Activated CD4-positive, alpha-beta T cell treated with anti-CD3 and anti-CD28 coated beads, Interleukin-2, Interleukin-4, amounts not matched to agents 100 ng/mL and 50 ng/mL, durations not matched to agents 16 hours and 8 hours (primary cell): ENCODE results near the gene FUCA2.
"Not testable (repeated sequence)": the region's sequence is repeated elsewhere in the genome, so short reads cannot be mapped to it uniquely, and the experiment has no call there.

Experiments
- DNase-seq: peaks from one replicate; pipeline ENCODE4 v3.0.0-alpha.2; 2020; ENCODE audit warnings: low spot score

Gene FUCA2

DNA sequence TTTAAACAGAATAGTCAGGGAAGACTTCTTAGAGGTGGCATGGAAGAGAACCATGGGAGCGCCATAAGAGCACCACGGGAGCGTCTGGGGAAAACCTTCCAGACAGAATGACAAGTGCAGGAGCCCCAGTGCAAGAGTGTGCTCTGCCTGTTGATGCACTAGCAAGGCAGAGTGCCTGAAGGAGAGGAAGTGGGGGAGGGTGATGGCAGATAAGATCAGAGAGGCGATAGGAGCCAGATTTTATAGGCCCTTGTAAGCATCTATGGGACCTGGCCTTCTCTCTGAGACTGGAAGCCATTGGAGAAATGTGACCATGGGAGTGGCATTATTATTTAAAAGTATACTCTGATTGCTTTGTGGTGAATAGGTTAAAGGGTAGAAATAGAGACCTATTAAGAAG is 13.1 kb downstream of the FUCA2 start:
- DNase-seq, result no peak

DNA sequence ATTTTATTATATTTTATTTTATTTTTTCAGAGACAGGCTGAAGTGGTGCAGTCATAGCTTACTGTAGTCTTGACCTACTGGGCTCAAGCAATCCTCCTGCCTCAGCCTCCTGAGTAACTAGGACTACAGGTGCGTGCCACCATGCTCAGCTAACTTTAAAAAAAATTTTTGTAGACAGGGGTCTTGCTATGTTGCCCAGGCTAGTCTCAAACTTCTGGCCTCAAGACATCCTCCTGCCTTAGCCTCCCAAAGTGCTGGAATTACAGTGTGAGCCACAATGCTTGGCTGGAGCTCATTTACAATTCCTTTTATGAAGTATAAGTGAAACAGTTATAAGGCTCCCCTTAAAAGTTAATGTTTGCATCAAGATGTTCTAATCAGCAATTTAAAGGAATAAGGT is 14.5 kb downstream of the FUCA2 start:
- no peak for DNase-seq

DNA sequence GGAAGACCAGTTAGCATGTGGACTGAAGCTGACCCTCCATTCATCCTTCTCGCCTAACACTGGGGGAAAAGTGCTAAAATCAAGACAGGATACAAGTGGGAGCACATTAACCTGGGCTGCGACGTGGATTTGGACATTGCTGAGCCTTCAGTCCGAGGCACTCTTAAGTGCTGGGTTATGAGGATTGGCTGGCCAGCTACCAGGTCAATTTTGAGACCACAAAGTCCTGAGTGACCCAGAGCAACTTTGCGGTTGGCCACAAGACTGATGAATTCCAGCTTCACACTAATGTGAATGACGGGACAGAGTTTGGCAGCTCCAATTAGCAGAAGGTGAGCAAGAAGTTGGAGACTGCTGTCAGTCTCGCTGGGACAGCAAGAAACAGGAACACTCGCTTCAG is 20.7 kb downstream of the FUCA2 start:
- DNase-seq, result no peak

DNA sequence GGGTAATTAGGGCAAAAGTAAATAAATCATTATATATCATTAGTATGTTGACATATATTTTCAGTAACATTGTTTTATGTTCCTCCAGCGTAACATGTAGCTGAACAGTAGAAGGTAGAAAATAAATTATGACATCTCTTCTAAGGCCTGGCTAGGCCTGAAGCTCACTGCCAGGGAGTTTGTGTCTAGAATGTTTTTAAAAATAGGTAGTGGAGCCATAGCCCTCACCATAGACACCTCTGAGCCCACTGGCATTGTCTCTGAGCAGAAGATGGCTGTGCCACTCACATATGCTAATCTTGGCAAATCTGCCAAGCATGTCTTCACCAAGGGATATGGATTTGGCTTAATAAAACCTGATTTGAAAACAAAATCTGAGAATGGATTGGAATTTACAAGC is 21.3 kb downstream of the FUCA2 start:
- no peak for DNase-seq

DNA sequence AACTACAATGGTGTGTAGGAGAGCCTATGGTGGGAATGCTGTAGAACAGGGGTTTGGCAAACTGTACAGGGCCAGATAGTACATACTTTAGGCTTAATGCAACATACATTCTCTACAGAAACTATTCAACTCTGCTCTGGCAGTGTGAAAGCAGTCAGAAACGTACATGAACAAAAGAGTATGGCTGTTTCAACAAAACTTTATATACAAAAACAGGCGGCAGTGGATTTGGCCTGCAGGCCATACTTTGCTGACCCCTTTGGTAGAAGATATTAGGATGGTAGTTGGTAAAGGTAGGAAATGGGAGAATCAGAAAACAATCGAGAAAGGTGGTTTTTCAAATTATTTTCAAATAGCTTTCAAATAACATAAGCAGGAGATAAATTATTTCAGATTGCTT is 24.8 kb downstream of the FUCA2 start:
- no peak for DNase-seq

DNA sequence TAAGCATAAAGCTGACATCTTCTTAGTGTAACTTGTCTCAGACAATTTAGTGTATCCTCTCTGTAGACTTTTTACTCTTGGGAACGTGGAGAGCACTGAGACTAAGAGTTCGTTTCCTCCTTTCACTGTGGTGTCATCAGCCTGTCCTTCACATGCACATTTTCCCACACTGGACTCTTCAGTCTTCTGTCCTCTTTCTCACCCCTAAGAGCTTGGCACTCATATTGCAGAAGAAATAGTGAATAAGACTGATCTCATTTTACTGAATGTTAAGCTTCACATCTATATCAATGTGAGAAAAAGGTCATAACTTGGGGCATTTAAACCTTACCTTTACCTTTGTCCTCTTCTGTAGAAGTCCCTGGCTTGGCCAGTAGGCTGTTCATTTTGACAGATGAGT is 25.6 kb downstream of the FUCA2 start:
- DNase-seq, result no peak

DNA sequence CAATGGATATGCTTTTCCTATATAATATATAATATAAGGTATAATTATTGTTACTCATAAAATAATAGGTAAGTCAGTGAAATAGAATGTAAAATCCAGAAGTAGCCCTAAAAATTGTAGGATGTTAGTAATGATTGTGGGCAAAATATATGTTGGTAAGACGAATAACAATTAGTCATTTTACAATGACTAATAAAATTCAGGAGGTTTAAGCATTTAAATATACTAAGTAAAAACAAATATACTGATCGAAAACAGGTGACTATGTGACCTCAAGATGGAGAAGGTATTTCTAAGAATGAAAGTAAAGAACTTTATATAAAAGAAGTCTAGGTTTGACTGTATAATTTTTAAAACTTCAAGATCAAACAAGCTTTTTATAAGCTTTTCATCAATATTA is 28.9 kb downstream of the FUCA2 start:
- no peak for DNase-seq

DNA sequence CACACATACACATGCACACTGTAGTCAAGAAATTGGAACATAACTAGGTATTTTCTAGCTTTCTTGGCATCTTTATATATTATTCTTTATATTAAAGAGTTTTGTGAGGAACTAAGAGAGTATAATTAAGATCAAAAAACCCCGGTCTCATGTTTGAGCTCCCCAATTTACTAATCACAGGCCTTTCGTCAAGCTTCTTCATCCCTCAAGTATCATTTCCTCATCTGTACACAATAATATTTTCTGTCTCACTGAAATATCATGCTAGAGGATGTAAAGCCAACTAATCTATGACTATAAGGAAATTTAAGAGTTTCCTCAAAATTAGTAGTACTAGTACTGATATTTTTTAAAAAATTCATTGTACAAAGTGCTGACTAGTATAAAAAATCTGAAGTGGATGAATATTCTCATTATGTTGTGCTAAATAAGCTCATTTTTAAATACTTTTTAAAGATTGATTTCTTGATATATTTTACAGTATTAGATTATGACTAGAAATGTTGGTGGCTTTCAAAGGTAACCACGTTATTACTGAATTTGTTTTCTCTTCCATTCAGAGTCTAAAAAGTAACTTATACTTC is 32.9 kb downstream of the FUCA2 start:
- DNase-seq, result no peak

DNA sequence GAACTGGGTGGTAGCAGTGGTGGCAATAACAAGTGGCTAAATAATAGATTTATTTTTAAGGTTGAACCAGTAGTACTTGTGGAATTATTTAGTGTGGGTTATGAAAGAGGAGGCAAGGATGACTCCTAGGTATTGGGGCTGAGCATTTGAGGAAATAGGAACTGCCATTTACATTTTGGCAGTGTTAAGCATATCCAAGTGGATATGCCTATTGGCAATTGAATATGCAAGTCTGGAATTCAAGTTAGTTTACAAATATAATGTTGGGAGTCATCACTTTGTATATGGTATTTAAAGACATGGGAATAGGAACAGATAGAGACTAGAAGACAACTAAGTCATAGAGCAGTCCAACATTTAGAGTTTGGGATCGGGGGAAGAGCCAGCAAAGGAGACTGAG is 35.0 kb downstream of the FUCA2 start:
- no peak for DNase-seq

DNA sequence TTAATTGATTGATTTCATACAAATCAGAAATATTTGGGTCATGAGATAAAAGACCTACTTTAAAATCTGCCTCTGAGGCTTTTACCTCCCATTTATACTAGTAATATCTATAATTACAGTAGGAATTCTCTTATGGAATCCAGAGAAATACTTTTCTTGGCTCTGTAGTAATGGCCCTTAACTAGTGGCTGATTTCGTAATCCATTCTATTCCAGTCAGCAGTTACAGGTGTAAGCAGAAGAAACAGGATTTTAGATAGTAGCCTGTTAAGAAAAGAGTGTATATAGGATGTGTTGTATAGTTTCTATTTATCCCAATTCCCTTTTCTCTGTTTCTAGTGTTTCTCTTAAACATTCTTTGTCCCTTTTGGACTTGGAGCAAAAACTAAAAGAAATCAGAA is 39.7 kb downstream of the FUCA2 start:
- DNase-seq, result no peak

DNA sequence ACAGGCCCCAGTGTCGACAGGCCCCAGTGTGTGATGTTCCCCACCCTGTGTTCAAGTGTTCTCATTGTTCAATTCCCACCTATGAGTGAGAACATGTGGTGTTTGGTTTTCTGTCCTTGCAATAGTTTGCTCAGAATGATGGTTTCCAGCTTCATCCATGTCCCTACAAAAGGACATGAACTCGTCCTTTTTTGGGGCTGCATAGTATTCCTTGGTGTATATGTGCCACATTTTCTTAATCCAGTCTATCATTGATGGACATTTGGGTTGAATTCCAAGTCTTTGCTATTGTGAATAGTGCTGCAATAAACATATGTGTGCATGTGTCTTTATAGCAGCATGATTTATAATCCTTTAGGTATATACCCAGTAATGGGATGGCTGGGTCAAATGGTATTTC is 42.7 kb downstream of the FUCA2 start:
- not testable (repeated sequence) for DNase-seq

DNA sequence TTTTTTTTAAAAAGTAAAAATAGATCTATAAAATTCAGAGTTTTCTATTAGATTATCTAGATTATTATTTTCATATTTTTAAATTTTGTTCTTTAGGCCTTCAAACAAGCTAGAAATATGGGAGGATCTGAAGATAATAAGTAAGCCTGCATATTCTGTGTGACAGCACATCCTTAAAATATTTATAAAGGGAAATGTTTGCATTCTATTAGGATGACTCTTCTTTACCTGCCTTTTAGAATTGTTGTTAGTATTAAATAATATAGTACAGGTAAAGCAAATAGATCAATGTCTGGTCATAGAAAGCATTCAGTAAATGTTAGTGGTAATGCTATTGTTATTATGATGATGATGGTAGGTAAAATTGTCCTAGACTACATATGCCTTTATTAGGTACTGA is 43.5 kb downstream of the FUCA2 start:
- DNase-seq, result no peak

DNA sequence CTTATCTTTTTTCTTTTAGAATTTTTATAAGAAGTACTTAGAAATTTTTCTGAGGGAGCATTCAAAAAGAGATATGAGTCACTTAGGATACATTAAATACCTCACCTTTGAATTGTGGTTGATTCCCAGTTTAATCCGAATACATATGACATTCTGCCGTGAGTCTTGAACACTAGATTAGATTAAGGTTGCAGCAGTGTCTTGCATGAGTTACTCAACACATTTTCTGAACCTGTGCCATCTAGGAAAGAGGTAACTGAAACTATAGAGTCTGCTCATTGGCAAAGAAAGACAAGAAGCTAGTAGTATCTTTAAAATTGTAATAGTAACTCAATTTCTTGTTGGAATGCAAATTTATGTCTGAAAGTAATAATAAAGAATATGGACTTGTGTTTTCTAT is 46.0 kb downstream of the FUCA2 start:
- DNase-seq, result no peak

DNA sequence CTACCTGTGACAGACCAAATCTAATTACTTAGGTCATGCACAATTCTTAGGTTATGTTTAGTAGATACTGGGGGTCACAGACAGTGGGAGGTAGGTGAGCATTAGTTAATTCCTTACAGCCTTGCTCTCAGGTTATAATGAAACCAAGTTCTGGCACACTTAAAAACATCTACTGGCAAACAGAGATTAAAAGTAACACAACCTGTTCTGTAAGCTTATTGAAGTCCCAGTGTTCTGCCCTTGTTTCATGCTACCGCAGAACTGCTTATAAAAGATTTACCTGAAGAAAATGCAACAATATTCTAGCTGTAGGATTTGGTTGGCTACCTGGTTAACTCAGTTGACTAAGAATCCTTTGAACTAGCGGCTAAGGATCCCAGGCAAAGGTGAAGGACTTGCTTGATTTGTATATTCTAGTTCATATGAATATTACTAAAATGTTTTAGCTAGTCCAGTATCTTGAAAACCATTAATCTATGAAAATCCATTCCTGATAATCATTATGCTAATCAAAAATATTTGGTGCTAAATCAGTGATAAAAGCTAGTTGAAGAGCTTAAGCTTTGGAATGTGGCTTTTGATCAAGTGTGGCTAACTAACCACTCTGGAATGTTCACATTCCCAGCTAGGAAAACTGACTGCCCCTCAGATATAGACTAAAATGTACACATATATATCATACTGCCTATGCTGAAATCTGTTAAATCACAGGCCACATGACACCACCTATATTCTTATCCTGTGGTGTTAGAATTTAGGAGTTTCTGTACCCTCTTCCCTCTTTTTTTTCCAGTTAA is 53.8 kb downstream of the FUCA2 start:
- no peak for DNase-seq

DNA sequence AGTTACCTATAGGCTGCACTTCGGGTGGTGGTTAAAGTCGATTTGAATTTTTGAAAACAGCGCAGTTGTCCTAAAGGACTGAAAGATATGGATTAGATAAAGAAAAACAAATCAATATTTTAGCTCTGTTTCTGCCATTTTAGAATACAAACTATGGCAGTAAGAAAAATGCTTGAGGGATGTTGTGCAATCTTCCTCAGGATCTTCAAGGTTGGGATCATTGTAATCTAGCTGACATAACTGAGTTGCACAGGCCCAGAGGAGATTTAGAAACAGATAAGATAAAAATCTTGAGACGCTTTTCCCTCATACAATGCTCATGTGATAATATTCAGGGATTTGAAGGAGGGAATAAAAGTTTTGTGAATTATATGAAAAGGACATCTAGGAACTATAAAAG is 60.0 kb downstream of the FUCA2 start:
- no peak for DNase-seq

DNA sequence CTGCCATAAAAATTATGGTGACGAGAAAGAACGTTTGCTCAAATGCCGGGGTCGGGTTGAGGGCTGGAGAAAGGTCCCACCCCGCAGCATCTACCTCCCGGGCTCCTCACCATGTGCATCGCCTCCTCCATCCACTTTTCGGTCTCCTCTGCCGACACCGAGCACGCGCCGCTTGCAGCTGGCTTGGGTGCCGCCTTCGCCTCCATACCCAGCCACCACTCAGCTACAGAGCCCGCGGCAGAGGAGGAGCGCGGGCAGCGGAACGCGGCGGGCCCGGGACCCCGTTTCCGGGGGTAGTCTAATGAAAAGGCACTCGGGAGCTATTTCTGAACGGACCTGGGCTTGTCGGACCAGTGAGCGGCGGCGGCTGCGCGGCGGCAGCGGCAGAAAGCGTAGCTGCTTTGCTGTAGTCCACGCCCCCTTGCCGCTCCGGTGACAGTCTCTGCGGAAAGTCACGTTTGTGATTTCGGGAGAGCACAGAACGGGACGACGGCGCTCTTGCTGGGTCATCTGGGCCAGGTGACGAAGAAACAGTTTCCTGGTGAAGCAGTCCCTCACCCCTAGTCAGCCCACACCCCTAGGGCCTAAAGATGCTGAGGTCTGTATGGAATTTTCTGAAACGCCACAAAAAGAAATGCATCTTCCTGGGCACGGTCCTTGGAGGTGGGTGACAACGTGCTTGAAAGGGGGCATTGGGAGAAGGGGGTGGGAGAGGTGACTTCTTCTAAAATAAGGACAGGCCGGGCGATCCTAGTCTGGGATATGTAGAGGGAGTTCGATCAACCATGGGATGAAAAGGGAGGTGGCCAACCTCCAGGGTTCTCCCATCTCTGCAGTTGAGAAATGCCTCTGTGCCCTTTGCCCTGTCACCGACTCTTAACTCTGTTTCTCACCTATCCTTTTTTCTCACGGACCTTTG is 60.8 kb downstream of the FUCA2 start, which contains the start of the genes ADAT2 and PEX3:
TSS of gene ADAT2 (minus strand) at position 243 of the 919 bp plus-strand sequence. CDS start at position 206, 37 bp downstream.
TSS of gene PEX3 (plus strand) at position 353 of the 919 bp plus-strand sequence. CDS start at position 591, 238 bp downstream.
- DNase-seq, result peak; percentile 95

DNA sequence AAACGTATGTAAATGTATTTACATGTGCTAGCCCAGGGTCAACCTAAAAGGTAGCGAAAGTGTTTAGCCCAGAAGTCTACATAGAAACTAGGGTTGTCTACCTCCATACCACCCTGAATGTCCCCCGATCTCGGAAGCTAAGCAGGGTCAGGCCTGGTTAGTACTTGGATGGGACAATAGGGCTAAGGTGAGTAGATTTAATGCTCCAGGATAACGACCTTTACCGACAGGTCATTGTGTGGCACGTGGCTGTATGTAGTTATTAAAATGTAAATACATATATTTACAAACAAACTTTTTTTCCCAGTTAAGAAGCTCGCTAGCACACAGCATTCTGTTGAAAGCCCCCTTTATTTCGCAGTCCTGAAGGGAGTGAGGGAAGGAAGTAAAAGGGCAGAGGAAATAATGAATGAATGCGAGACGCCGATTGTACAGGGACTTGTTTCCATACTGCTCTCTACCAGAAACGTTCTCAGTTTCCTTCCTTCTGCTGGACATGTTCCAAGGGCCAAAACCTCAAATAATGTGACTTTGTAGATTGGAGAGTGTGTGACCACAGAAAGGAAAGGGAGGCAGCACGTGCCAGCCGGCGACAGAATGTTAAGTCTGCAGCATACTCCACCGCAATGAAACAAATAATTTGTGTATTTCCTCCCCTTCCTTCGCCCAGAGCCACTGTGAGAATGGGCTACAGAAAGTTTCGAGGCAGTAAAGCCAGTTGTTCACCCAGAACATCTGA is 61.6 kb downstream of the FUCA2 start:
- DNase-seq, result peak; percentile 20

DNA sequence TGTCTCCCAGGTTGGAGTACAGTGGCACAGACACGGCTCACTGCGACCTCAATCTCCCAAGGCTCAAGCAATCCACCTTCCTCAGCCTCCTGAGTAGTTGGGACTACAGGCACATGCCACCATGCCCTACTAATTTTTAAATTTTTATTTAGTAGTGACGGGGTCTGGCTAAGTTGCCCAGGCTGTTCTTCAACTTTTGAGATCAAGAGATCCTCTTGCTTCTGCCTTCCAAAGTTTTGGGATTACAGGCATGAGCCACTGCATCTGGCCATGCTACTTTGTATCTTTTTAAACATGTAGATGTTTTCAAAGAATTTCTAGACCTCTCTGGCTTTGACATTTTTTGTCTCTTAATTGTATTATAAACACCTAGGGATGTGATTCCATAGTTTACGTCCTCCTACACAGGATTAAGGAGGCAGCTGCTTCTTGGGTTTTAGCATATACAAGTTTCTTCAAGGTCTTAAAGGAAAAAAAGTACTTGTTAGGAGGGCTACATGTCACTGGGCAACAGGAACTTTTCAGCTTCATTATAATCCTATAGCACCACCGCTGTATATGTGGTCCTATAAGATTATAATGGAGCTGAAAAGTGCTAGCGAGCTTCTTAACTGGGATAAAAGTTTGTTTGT is 62.3 kb downstream of the FUCA2 start:
- DNase-seq, result no peak

DNA sequence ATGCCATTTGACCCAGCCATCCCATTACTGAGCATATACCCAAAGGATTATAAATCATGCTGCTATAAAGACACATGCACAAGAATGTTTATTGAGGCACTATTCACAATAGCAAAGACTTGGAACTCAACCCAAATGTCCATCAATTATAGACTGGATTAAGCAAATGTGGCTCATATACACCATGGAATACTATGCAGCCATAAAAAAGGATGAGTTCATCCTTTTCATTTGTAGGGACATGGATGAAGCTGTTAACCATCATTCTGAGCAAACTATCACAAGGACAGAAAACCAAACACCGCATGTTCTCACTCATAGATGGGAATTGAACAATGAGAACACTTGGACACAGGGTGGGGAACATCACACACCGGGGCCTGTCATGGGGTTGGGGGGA is 63.7 kb downstream of the FUCA2 start:
- not testable (repeated sequence) for DNase-seq
